ENCODE measurements around the gene PIN1.

- TF ChIP-seq CTCF (IDR thresholded peaks at IDR 0.05) (no peak), POLR2A (IDR thresholded peaks at IDR 0.05) (no peak)
Observed at GRCh38 chr19:9872618-9873242, 37.6 kb downstream of the PIN1 start.
